Astrocyte (in vitro differentiated cells and primary cell): ENCODE measurements around the gene SLC15A5. TPM values are rescaled to one million over a fixed set of nuclear protein-coding genes. Genes with fewer than 3 reads are reported as not detected.

Experiments
- DNase-seq: peaks from one replicate; pipeline ENCODE4 v3.0.0-alpha.2; 2010; ENCODE audit warnings: low read depth
- FAIRE-seq: peaks from 2 replicates; lab custom pipeline; 2011; peaks lifted over from hg19 to GRCh38; lab: Jason Lieb, UNC
- H2AFZ ChIP-seq: 2 replicates; pipeline ENCODE4 v1.6.0; 2012; ENCODE audit warnings: low read depth, low read length, inconsistent platforms
- H3K27ac ChIP-seq: 2 replicates; pipeline ENCODE4 v1.5.1; 2011; ENCODE audit warnings: low read depth, low read length, inconsistent platforms
- H3K27me3 ChIP-seq: 2 replicates; pipeline ENCODE4 v1.6.0; 2011; ENCODE audit warnings: low read length, inconsistent platforms; ENCODE audit not compliant: insufficient read depth
- H3K36me3 ChIP-seq: 2 replicates; pipeline ENCODE4 v1.5.1; 2011; ENCODE audit warnings: low read length, inconsistent platforms; ENCODE audit not compliant: insufficient read depth
- H3K4me1 ChIP-seq: 2 replicates; pipeline ENCODE4 v1.5.1; 2011; ENCODE audit warnings: low read length, inconsistent platforms; ENCODE audit not compliant: insufficient read depth
- H3K4me2 ChIP-seq: 2 replicates; pipeline ENCODE4 v1.6.0; 2012; ENCODE audit warnings: low read length, inconsistent platforms
- H3K4me3 ChIP-seq: 2 replicates; pipeline ENCODE4 v1.5.1; 2011; ENCODE audit warnings: low read depth, mild to moderate bottlenecking, low read length, inconsistent platforms; ENCODE audit not compliant: insufficient read depth
- H3K79me2 ChIP-seq: 2 replicates; pipeline ENCODE4 v1.6.0; 2012; ENCODE audit warnings: mild to moderate bottlenecking, low read length, inconsistent platforms; ENCODE audit not compliant: insufficient read depth
- H3K9ac ChIP-seq: 2 replicates; pipeline ENCODE4 v1.6.0; 2012; ENCODE audit warnings: mild to moderate bottlenecking, low read length, inconsistent platforms
- H3K9me3 ChIP-seq: 2 replicates; pipeline ENCODE4 v1.5.1; 2012; ENCODE audit warnings: low read depth, mild to moderate bottlenecking, low read length, inconsistent platforms; ENCODE audit not compliant: insufficient read depth
- H4K20me1 ChIP-seq: 2 replicates; pipeline ENCODE4 v1.6.0; 2012; ENCODE audit warnings: low read length, inconsistent platforms; ENCODE audit not compliant: insufficient read depth
- H3K27ac Mint-ChIP-seq: one replicate; pipeline ENCODE4 v1.8.0; 2021; ENCODE audit warnings: mild to moderate bottlenecking, mixed read lengths; ENCODE audit not compliant: unreplicated experiment
- H3K27me3 Mint-ChIP-seq: one replicate; pipeline ENCODE4 v1.8.0; 2021; ENCODE audit warnings: low read depth, mixed read lengths; ENCODE audit not compliant: unreplicated experiment
- H3K36me3 Mint-ChIP-seq: one replicate; pipeline ENCODE4 v1.8.0; 2021; ENCODE audit warnings: low read depth, mixed read lengths; ENCODE audit not compliant: unreplicated experiment
- H3K4me1 Mint-ChIP-seq: one replicate; pipeline ENCODE4 v1.8.0; 2021; ENCODE audit warnings: low read depth, mixed read lengths; ENCODE audit not compliant: unreplicated experiment
- H3K4me3 Mint-ChIP-seq: one replicate; pipeline ENCODE4 v1.8.0; 2021; ENCODE audit warnings: mild to moderate bottlenecking, moderate library complexity, mixed read lengths; ENCODE audit not compliant: unreplicated experiment
- H3K9me3 Mint-ChIP-seq: one replicate; pipeline ENCODE4 v1.8.0; 2021; ENCODE audit warnings: mild to moderate bottlenecking, mixed read lengths; ENCODE audit not compliant: unreplicated experiment
- EZH2 ChIP-seq: IDR thresholded peaks from 2 replicates; pipeline ENCODE4 v1.6.1; 2012; ENCODE audit warnings: mild to moderate bottlenecking, low read length, inconsistent platforms; ENCODE audit not compliant: insufficient read depth
- total RNA-seq: library from RNA; stranded (reverse); gene quantifications from 2 replicates; pipeline ENCODE4 v1.2.1, GENCODE V29; 2021
- TF ChIP-seq, protein P1 (sequence below): IDR thresholded peaks from 2 replicates; pipeline ENCODE4 v1.5.1; 2011; ENCODE audit warnings: low read depth, mild to moderate bottlenecking, inconsistent platforms, low read length, moderate library complexity; ENCODE audit not compliant: insufficient read depth

Gene SLC15A5
- total RNA-seq, 1 donor from 2014 or later: not detected

- H3K79me2 ChIP-seq: no peaks in the 10 kb centered on the region
- Mint-ChIP-seq H3K9me3 (no peaks in the 10 kb centered on the region), H3K27ac (no peak overlapping the region), H3K36me3 (no peaks in the 10 kb centered on the region), H3K4me3 (no peak overlapping the region), H3K4me1 (no peaks in the 10 kb centered on the region), H3K27me3 (no peaks in the 10 kb centered on the region)
- DNase-seq (no peak), FAIRE-seq (no peak)
- no peak overlapping the region for H2AFZ ChIP-seq
- no peaks in the 10 kb centered on the region for H4K20me1 ChIP-seq
- H3K36me3 ChIP-seq: no peaks in the 10 kb centered on the region
- no peak overlapping the region for H3K9ac ChIP-seq
- no peak overlapping the region for H3K4me2 ChIP-seq
- H3K27ac ChIP-seq: no peak overlapping the region
- no peaks in the 10 kb centered on the region for H3K9me3 ChIP-seq
- no peaks in the 10 kb centered on the region for H3K4me1 ChIP-seq
- H3K27me3 ChIP-seq: no peaks in the 10 kb centered on the region
- TF ChIP-seq, protein P1, sequence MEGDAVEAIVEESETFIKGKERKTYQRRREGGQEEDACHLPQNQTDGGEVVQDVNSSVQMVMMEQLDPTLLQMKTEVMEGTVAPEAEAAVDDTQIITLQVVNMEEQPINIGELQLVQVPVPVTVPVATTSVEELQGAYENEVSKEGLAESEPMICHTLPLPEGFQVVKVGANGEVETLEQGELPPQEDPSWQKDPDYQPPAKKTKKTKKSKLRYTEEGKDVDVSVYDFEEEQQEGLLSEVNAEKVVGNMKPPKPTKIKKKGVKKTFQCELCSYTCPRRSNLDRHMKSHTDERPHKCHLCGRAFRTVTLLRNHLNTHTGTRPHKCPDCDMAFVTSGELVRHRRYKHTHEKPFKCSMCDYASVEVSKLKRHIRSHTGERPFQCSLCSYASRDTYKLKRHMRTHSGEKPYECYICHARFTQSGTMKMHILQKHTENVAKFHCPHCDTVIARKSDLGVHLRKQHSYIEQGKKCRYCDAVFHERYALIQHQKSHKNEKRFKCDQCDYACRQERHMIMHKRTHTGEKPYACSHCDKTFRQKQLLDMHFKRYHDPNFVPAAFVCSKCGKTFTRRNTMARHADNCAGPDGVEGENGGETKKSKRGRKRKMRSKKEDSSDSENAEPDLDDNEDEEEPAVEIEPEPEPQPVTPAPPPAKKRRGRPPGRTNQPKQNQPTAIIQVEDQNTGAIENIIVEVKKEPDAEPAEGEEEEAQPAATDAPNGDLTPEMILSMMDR: no peak
- no peak for TF ChIP-seq EZH2
- H3K4me3 ChIP-seq: no peak overlapping the region
Observed at GRCh38 chr12:16154990-16155389, 122.5 kb downstream of the SLC15A5 start.

- H3K27me3 Mint-ChIP-seq: no peaks in the 10 kb centered on the region
- Histone ChIP-seq H3K27me3 (no peaks in the 10 kb centered on the region), H3K79me2 (no peaks in the 10 kb centered on the region), H3K4me3 (no peak overlapping the region), H3K4me1 (no peaks in the 10 kb centered on the region), H2AFZ (no peak overlapping the region), H3K9ac (no peak overlapping the region), H3K9me3 (no peaks in the 10 kb centered on the region), H3K4me2 (no peak overlapping the region), H3K27ac (no peak overlapping the region), H3K36me3 (no peaks in the 10 kb centered on the region), H4K20me1 (no peaks in the 10 kb centered on the region)
- DNase-seq (no peak), FAIRE-seq (no peak)
- no peak overlapping the region for H3K4me3 Mint-ChIP-seq
- no peaks in the 10 kb centered on the region for H3K9me3 Mint-ChIP-seq
- no peak overlapping the region for H3K27ac Mint-ChIP-seq
- no peaks in the 10 kb centered on the region for H3K36me3 Mint-ChIP-seq
- H3K4me1 Mint-ChIP-seq: no peaks in the 10 kb centered on the region
- TF ChIP-seq, protein P1: no peak
- no peak for TF ChIP-seq EZH2
Observed at GRCh38 chr12:16152885-16153673, 124.4 kb downstream of the SLC15A5 start.

- Histone ChIP-seq H2AFZ (no peak overlapping the region), H4K20me1 (no peaks in the 10 kb centered on the region), H3K4me3 (no peak overlapping the region), H3K9ac (no peak overlapping the region), H3K4me1 (no peaks in the 10 kb centered on the region), H3K9me3 (no peaks in the 10 kb centered on the region), H3K27ac (no peak overlapping the region), H3K4me2 (no peak overlapping the region), H3K27me3 (no peaks in the 10 kb centered on the region), H3K36me3 (no peaks in the 10 kb centered on the region), H3K79me2 (no peaks in the 10 kb centered on the region)
- TF ChIP-seq, protein P1: no peak
- no peak for TF ChIP-seq EZH2
- Mint-ChIP-seq H3K4me1 (no peaks in the 10 kb centered on the region), H3K36me3 (no peaks in the 10 kb centered on the region), H3K4me3 (no peak overlapping the region), H3K9me3 (no peaks in the 10 kb centered on the region), H3K27me3 (no peaks in the 10 kb centered on the region), H3K27ac (no peak overlapping the region)
- FAIRE-seq (no peak), DNase-seq (no peak)
Observed at GRCh38 chr12:16150276-16150675, 127.2 kb downstream of the SLC15A5 start.
